Non-pigmented ciliary epithelial cell (primary cell): ENCODE results near the gene CTIF.
"Not testable (repeated sequence)": the region's sequence is repeated elsewhere in the genome, so short reads cannot be mapped to it uniquely, and the experiment has no call there.

Experiments used
- DNase-seq: peaks from one replicate; pipeline ENCODE4 v3.0.0-alpha.2; 2010; ENCODE audit warnings: low read depth

CTIF gene

DNA sequence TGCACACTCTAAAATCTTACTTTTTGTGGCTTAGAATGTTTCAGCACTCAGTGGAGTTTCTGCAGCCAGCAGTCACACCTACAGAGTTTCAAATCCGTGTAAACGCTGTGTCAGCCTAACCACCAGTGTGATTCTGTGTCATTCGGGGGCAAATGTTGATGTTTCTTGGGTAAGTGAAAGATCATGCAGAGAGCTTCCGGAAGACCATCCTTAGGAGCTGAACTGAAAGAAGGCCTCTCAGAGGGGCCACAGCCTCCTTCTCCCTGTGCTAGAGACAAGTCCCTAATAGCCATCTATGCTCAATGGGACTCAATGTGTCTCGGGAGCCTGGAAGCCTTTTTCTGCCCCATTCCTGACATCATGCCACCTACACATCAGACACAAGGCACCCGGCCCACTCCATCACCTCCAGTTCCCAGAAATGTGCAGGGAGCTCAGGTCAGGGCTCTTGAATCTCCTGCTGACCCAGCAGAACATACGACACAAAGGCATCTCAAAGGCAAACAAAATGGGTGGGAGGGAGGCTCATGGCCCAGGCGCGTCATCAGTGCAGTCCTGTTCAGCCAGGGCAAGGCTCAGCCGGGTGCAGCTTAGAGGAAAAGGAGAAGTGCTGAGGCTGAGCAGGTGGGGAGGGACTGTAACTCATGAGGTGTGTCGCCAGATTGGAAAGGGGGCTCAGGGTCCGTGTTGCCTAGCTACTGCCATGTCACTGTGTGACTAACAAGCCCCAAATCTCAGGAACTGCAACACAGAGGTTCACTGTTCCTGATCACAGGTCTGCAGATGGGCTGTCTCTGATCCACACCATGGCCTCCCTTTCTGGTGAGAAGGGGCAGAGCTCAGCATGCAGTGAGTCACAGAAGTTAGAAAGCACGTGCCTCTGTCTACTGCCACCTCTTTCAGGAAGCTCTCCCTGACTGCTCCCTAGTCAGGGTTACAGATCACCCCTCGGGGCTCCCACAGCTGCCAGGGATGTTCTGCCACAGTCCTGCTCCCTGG is 329.9 kb downstream of the CTIF start:
- no peak for DNase-seq

GRCh38 chr18:48869591-48869990 is 330.8 kb downstream of the CTIF start:
- DNase-seq = no peak

GRCh38 chr18:48870926-48871325 is 332.1 kb downstream of the CTIF start:
- DNase-seq = not testable (repeated sequence)

- no peak for DNase-seq
These were observed 332.7 kb downstream of the CTIF start for GRCh38 chr18:48871391-48872166.

DNA sequence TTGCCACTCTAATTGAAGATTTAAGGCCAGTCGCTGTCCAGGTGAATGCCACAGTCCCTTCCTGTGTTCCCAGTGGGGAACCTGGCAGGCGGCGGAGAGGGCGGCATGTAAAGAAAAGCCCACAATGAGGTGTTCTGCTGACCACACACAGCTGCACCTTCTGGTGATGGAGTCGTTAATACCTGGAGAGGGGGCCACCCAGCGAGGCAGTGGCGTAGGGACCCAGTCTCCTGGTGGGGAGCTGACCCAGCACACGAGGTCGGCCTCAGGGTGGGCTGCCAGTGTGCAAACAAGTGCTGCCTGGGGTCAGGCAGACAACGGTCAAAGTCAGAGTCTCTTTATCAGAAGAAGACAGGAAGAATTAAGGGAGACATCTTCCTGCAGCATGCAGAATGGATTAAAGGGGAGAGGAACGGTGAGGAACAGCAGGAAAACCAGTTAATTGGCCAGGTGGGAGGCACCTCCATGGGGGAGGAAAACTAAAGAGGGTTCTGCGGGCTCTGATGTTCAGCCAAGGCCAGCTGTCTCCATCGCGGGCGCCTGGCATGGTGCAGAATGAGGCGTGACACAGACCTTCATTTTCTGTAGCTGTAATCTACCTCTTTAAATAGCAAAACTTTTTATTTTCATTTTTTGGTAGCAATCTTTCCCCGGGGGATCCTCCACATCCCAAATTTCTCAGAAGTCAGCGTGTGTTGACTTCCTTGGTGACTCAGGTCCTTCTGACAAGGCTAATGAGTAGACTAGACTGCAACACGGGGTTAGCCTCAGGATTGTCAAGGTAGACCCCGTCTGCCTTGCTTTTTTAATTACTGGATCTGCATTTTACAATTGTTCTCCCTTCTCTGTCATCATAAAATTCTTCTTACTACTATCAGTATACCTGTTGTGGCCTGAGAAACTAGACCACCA is 333.7 kb downstream of the CTIF start:
- DNase-seq = no peak

GRCh38 chr18:48874233-48874632 is 335.4 kb downstream of the CTIF start:
- DNase-seq = no peak

- no peak for DNase-seq
These were observed 335.9 kb downstream of the CTIF start for GRCh38 chr18:48874701-48875162.

GRCh38 chr18:48875314-48875941 is 336.6 kb downstream of the CTIF start:
- DNase-seq = no peak

DNA sequence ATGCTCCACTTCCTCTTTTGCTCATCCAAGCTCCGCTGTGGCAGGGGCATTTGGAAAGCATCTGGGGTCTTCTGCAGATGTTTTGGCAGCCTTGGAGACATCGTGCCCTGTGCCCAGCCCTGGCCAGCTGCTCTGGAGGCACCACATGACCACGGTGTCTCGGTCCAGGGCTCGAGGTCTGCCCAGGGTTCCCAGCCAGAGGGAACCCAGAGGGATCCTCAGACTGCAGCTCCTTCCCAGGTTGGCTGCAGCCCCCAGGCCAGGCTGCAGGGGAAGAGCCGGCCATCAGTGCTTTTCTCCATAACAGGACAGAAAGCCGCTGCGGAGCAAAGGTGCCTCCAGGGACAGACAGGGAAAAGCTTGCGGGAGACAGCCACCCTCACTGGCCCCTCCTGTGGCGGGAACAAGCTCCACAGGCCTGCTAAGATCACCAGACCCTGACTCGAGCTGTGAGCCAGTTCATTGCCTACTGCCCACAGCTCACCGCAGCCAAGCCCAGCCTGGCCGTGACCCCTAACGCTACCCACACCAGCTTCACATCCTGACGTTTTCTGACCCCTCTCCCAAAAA is 337.2 kb downstream of the CTIF start:
- no peak for DNase-seq

GRCh38 chr18:48876590-48876989 is 337.8 kb downstream of the CTIF start:
- DNase-seq = no peak

DNA sequence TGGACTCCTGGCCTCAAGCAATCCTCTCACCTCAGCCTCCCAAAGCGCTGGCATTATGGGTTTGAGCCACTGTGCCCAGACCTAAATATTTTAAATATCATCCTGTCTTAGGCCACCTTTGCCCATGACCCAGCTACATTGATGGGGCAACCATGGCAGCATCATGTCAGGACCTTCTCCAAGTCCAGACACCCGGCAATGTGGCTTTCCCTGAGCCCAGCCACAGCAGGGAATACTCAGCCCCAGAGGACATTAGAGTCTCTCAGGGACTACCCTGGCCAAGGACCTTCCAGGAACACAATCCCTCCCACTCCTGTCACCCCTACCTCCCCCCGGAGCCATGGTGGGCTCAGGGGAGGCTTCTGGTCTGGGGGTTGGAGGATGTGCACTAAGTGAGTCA is 339.1 kb downstream of the CTIF start:
- DNase-seq = no peak

- no peak for DNase-seq
These were observed 339.6 kb downstream of the CTIF start for GRCh38 chr18:48878471-48878870.

DNA sequence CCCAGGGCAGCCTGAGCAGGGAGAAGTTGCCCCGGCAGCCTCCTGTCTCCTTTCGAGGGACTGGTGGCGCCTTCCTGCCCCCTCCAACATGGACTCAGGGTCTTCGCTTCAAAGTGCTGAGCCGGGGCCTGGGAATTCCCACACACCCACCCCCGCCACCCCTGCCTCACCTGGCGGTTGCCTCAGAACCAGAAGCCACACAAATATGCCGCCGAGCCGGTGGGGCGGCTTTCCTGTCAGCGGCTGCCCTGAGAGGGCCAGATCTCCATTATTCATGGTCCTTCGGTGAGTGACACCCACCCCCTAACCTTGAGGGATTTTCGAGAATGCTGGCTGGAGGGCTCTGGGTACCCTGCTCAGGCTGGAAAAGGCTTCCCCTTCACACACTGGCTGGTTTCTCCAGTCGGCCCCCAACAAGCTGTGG is 340.2 kb downstream of the CTIF start:
- DNase-seq = no peak

DNA sequence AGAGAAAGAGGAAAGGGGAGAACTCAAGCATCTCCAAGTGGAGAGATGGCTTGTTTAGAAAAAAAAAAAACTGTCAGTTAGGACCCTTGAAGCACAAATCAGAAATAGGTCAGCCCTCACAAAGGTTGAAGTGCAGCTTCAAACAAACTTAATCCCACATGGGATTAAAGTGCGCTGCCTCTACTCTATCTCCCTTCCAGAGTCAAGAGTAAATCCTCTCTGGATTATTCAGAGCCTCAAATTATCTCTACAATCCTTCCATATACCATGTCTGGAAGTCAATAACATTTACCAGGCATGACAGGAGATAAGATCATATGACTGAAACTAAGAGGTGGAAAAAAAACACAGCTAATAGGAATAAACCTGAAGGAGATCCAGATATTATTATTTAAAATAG is 342.1 kb downstream of the CTIF start:
- DNase-seq = no peak

- DNase-seq = no peak
These were observed 343.5 kb downstream of the CTIF start for GRCh38 chr18:48882379-48882778.

DNA sequence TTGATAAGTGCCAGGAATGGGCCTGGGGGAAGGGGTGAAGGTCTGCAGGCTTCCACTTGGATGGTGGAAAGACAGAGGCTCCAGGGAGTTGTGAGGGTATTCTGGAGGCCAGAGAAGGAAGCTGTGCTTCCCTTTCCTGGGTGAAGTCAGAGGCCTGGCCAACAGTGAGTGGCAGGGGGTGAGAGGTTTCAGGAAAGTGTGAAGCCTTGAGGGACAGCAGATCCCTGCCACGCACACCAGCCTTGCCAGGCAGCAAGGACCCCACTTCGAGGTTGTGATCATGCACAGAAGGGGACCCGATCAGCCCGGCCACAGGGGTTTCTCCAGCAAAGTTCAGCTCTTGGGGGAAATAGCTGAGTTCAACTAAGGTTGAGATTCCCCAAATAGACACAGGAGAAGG is 345.5 kb downstream of the CTIF start:
- DNase-seq = no peak

GRCh38 chr18:48884771-48885170 is 345.9 kb downstream of the CTIF start:
- no peak for DNase-seq

DNA sequence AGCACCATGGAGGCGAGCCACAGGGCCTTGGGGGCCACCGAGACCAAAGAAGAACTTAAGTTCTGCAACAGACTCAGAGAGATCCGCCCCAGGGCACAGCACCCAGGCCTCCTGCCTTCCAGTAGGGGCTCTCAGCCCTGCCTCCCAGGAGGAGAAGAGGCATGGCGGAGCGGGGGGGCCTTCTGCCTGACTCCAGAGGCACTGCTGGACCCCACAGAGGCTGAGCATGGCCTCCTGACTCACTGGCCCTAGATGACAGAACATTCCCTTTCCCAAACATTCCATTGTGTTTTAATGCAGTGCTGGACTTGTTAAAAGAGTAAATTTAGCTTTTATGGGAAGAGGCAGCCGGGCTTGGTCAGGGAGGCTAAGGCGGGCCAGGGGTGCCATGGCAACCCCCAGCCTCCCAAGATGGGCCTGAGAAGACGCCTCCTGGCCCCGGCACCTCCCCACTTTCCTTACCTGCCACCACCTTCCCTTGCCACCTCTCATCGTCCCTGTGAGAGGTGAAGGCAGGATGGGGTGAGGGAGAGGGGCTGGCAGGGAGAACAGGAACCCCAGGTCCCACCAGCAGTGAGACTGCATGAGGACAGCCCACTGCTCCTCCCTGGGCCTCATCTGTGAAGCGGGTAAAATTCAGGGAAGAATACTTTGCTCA is 346.6 kb downstream of the CTIF start:
- DNase-seq = no peak

DNA sequence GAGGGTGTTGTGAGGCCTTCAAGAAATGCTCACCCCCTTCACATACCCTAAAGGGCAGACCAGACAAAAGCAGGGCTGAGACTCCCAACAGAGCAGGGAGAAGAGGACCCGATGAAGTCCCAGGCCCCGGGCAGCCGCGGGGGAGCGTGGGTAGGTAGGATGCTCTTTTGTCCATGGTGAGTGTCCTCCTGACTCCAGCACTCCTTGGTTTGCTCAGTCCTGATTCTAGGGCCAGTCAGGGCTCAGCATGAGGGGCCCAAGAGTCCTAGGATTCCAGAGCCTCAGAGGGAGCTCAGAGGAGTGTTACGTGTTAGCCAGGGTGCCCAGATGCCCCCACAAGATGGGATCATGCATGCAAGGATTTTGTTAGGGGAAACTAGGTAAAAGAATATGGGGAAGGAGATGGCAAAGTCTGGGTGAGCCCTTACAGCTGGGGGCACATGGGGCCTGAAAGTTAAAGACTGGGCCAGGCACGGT is 347.1 kb downstream of the CTIF start:
- DNase-seq = no peak
